Glomerular endothelial cell (primary cell): Measurements from ENCODE around the gene RFPL1. TPM values are rescaled to one million over a fixed set of nuclear protein-coding genes. Genes with fewer than 3 reads are reported as not detected.
"Not testable (repeated sequence)": the region's sequence is repeated elsewhere in the genome, so short reads cannot be mapped to it uniquely, and the experiment has no call there.

Source experiments
- DNase-seq: peaks from one replicate; pipeline ENCODE4 v3.0.0-alpha.2; 2011; ENCODE audit warnings: low read depth, low spot score; ENCODE audit errors: extremely low read depth
- total RNA-seq: library from RNA; depleted of rRNA; stranded (reverse); fragments of >200 nt; gene quantifications from 2 replicates; pipeline ENCODE4 v1.2.3, GENCODE V29; 2015

The RFPL1 gene
- total RNA-seq: not detected in 2 replicates

- DNase-seq: not testable (repeated sequence)
These were observed at the start of gene RFPL1 for GRCh38 chr22:29438283-29438682. Gene RFPL1, plus strand, starts transcription at chr22:29438583.

- DNase-seq: no peak
These were observed 49.7 kb upstream of the RFPL1 start for GRCh38 chr22:29388759-29389090.

DNA sequence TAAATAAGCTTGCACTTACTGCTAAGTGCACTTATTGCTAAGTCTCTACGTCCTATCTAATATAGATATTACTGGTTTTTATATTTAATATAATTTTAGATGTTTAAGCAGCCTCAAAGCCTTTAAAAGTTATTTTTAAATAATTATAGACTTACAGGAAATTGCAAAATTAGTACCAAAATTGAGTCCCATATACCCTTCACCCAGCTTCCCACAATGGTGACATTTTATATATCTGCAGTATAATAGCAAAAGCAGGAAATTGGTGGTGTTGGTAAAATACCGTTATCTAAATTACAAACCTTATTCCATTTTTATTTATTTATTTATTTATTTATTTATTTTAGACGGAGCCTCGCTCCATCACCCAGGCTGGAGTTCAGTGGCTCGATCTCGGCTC, 48.1 kb upstream of the RFPL1 start:
- no peak for DNase-seq

DNA sequence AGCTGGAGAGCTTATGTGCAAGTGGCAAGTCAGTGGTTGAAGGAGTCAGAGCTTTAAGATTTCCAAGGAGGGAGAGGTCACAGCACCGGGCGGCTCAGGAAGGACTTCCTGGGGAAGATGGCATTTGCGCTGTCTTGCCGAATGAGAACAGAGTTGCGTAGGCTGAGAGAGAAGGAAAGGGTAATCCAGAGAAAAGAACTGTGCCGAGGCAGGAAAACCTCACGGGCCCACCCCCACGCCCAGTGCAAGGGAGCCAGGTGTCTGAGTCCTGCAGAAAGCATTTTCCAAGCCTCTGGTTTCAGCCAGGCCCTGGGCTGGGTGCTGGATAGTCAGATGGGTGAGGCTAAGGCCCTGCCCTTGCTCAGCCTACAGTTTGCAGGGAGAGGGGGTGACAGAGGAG, 46.8 kb upstream of the RFPL1 start:
- no peak for DNase-seq

GRCh38 chr22:29393019-29393608, 45.3 kb upstream of the RFPL1 start:
- DNase-seq: no peak

GRCh38 chr22:29394931-29395581, 43.3 kb upstream of the RFPL1 start:
- DNase-seq: no peak

- no peak for DNase-seq
These were observed 42.3 kb upstream of the RFPL1 start for GRCh38 chr22:29396126-29396525.

- DNase-seq: no peak
These were observed 40.6 kb upstream of the RFPL1 start for GRCh38 chr22:29397791-29398190.

DNA sequence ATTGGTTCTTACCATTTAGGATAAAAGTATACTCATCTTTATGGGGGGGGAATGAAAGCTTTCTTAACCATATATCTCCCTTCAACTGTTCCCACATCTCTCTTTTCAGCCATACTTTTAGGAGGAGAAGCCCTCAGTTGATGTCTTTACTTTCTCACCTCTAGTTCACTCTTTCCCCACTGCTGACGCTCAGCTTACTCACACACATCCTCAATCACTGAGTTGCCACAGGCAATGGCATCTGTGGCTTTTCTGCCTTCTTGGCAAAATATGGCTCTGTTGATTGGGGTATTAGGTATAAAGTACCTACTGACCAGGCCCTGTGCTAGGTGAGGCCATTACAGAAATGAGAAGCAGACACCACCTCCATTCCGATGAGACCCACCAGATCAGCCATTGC, 37.8 kb upstream of the RFPL1 start:
- DNase-seq: no peak

GRCh38 chr22:29401538-29401937, 36.8 kb upstream of the RFPL1 start:
- DNase-seq: not testable (repeated sequence)

- DNase-seq: no peak
These were observed 29.4 kb upstream of the RFPL1 start for GRCh38 chr22:29408940-29409339.

- DNase-seq: not testable (repeated sequence)
These were observed 26.7 kb upstream of the RFPL1 start for GRCh38 chr22:29411569-29412211.

DNA sequence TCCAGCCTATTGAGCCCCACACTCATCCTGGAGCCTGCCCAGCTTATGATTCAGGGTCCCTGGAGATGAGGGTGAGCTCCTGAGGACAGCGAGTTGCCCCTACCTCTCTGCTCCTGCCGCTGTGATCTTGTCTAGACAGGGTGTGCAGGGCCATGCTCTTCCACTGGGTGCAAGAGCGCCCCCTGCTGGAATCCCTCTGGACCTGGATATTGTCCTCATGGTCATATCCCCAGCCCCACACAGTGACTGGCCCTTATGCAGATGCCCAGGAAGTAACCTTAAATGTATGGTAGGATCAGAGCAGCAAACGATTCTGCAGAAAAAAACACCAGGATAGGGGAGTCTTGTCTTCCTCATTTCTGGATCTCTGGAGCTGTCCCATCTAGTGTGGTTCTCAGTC, 25.6 kb upstream of the RFPL1 start:
- DNase-seq: not testable (repeated sequence)

- DNase-seq: not testable (repeated sequence)
These were observed 23.3 kb upstream of the RFPL1 start for GRCh38 chr22:29414951-29415591.

- DNase-seq: not testable (repeated sequence)
These were observed 19.7 kb upstream of the RFPL1 start for GRCh38 chr22:29418704-29419103.

- no peak for DNase-seq
These were observed 11.9 kb upstream of the RFPL1 start for GRCh38 chr22:29426476-29426875.

DNA sequence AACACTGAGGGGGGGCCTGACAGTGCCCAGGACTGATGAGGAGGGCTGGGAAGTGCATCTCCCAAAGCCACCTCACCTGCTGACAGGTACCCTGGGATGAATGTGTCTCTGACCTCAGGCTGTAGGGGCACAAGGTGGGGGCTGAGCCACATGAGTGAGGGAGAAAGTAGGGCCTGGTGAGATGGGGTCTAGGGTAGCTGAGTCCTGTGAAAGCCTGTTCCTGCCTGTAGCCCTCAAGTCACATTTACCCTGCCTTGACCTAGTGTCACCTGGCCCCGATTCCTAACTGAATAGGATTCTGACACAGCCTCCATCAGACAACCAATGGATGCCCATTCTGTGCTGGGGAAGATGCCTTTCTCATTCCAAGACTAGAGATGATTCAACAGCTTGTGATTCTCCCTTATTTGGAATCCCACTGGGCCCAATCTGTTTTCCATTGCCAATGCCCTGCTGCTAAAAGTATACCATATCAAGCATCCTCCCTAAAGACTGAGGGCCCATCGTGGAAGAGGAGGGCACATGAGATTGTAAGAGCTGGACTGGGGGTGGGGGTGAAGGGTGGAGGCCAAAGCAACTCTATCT, 11.1 kb upstream of the RFPL1 start:
- DNase-seq: no peak

DNA sequence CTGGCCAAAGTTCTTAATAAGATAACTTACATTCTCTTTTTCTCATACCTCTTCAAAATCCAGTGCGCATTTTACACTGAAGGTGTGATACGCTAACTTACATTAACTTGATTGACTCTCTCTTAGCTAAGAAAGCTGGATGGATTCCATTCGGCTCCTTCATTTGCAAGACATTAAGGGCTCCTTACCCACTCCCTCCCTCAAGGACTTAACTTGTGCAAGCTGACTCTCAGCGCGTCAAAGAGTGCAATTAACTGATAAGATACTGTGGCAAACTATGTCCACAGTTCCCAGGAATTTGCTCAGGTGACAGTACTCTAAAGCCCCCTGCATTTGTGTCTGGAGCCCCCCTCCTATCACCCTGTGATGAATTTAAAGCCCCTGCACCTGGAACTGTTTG, 6.4 kb upstream of the RFPL1 start:
- DNase-seq: no peak

- DNase-seq: no peak
These were observed 4.5 kb upstream of the RFPL1 start for GRCh38 chr22:29433856-29434255.

DNA sequence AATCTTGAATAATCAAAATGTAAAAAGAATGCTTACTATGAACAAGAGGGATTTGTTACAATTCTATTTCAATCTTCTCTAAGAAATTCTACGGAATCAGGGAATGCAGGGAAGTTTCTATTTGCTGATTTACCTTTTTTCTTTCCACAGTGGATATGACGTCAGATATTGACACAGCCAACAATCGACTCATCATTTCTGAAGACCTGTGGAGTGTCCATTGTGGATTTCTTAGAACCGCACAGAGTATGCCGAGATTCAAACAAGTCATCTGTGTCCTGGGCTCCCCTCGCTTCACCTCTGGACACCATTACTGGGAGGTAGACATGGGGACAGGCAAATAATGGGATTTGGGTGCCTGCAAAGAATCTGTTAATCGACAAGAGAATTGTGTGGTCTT, 4.1 kb upstream of the RFPL1 start:
- DNase-seq: no peak
